ENCODE measurements around the gene ROR1.

- TF ChIP-seq EP300 (IDR thresholded peaks at IDR 0.05) = no peak
- TF ChIP-seq, protein P1, sequence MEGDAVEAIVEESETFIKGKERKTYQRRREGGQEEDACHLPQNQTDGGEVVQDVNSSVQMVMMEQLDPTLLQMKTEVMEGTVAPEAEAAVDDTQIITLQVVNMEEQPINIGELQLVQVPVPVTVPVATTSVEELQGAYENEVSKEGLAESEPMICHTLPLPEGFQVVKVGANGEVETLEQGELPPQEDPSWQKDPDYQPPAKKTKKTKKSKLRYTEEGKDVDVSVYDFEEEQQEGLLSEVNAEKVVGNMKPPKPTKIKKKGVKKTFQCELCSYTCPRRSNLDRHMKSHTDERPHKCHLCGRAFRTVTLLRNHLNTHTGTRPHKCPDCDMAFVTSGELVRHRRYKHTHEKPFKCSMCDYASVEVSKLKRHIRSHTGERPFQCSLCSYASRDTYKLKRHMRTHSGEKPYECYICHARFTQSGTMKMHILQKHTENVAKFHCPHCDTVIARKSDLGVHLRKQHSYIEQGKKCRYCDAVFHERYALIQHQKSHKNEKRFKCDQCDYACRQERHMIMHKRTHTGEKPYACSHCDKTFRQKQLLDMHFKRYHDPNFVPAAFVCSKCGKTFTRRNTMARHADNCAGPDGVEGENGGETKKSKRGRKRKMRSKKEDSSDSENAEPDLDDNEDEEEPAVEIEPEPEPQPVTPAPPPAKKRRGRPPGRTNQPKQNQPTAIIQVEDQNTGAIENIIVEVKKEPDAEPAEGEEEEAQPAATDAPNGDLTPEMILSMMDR (IDR thresholded peaks at IDR 0.05) = no peak
These were observed 202.2 kb downstream of the ROR1 start for GRCh38 chr1:63976006-63976405.
